ENCODE measurements around the gene PACRG. TPM values are rescaled to one million over a fixed set of nuclear protein-coding genes. Genes with fewer than 3 reads are reported as not detected.

Gene PACRG
- total RNA-seq, 4 donors from 2014 or later: 1.5 to 10.4 (median 2.1) TPM

- 62 to 65% methylated on average over 9 of the region's 9 CpGs for WGBS, 2 donors
- peaks cover 0 to 26% (median 5%) of the 10 kb centered on the region in 4 donors for H3K4me1 ChIP-seq
- H3K27me3 ChIP-seq: no peaks in the 10 kb centered on the region
- no peaks in the 10 kb centered on the region for H3K36me3 ChIP-seq
- TF ChIP-seq CTCF (IDR thresholded peaks at IDR 0.05) (no peak), POLR2A (IDR thresholded peaks at IDR 0.05) (no peak), EP300 (IDR thresholded peaks at IDR 0.05) (no peak)
- no peaks in the 10 kb centered on the region for H3K9me3 ChIP-seq
- no peak for DNase-seq (ENCODE audit: low spot score in 2 of 2)
- no peak overlapping the region for H3K4me3 ChIP-seq
- peak overlapping the region in 2 of 4 donors; percentile 83 to 89 for H3K27ac ChIP-seq
Observed at GRCh38 chr6:162852840-162853577, 125.2 kb downstream of the PACRG start.

GRCh38 chr6:162854228-162854627 lies 126.5 kb downstream of the PACRG start:
- no peaks in the 10 kb centered on the region for H3K27me3 ChIP-seq
- no peaks in the 10 kb centered on the region for H3K9me3 ChIP-seq
- no peak for TF ChIP-seq EP300 (IDR thresholded peaks at IDR 0.05)
- TF ChIP-seq POLR2A (IDR thresholded peaks at IDR 0.05): no peak
- no peak for TF ChIP-seq CTCF (IDR thresholded peaks at IDR 0.05)
- no peaks in the 10 kb centered on the region for H3K36me3 ChIP-seq
- 88 to 93% methylated on average over 1 of the region's 1 CpG for WGBS, 2 donors
- no peak overlapping the region for H3K4me3 ChIP-seq
- H3K4me1 ChIP-seq: peaks cover 0 to 18% (median 5%) of the 10 kb centered on the region in 4 donors
- H3K27ac ChIP-seq: peak overlapping the region in 2 of 4 donors; percentile 83 to 89
- DNase-seq (ENCODE audit: low spot score in 2 of 2): no peak

- DNase-seq (ENCODE audit: low spot score in 2 of 2): no peak
- Histone ChIP-seq H3K36me3 (no peaks in the 10 kb centered on the region), H3K4me1 (peaks cover 0 to 18% (median 5%) of the 10 kb centered on the region in 4 donors), H3K9me3 (no peaks in the 10 kb centered on the region), H3K4me3 (no peak overlapping the region), H3K27me3 (no peaks in the 10 kb centered on the region), H3K27ac (peak overlapping the region in 3 of 4 donors; percentile 67 to 89 (median 83))
- 85% methylated on average over 20 of the region's 20 CpGs for WGBS, 2 donors
- TF ChIP-seq CTCF (IDR thresholded peaks at IDR 0.05) (no peak), EP300 (IDR thresholded peaks at IDR 0.05) (no peak), POLR2A (IDR thresholded peaks at IDR 0.05) (no peak)
Observed at GRCh38 chr6:162854734-162855191, 127.0 kb downstream of the PACRG start.

- H3K4me3 ChIP-seq: peak overlapping the region in 1 of 4 donors; percentile 24
- DNase-seq (ENCODE audit: low spot score in 2 of 2): peak in 1 of 2 donors; percentile 52
- peak overlapping the region; percentile 58 to 89 (median 75) for H3K27ac ChIP-seq
- TF ChIP-seq EP300 (IDR thresholded peaks at IDR 0.05): peak in 1 of 2 donors; percentile 90
- TF ChIP-seq CTCF (IDR thresholded peaks at IDR 0.05): peak; percentile 37 to 72 (median 56)
- no peak for TF ChIP-seq POLR2A (IDR thresholded peaks at IDR 0.05)
- no peaks in the 10 kb centered on the region for H3K9me3 ChIP-seq
- no peaks in the 10 kb centered on the region for H3K27me3 ChIP-seq
- 6 to 9% methylated on average over 7 of the region's 7 CpGs for WGBS, 2 donors
- H3K36me3 ChIP-seq: no peaks in the 10 kb centered on the region
- peaks cover 0 to 18% (median 5%) of the 10 kb centered on the region in 4 donors for H3K4me1 ChIP-seq
Observed at GRCh38 chr6:162856885-162857284, 129.1 kb downstream of the PACRG start.

GRCh38 chr6:162857326-162857725 lies 129.6 kb downstream of the PACRG start:
- WGBS, 2 donors: 21 to 26% methylated on average over 2 of the region's 2 CpGs
- no peak for TF ChIP-seq CTCF (IDR thresholded peaks at IDR 0.05)
- no peak for TF ChIP-seq EP300 (IDR thresholded peaks at IDR 0.05)
- no peak for TF ChIP-seq POLR2A (IDR thresholded peaks at IDR 0.05)

More at GRCh38 chr6:162857326-162857725, 129.6 kb downstream of the PACRG start:
- H3K4me3 ChIP-seq: peak overlapping the region in 1 of 4 donors; percentile 24
- no peaks in the 10 kb centered on the region for H3K9me3 ChIP-seq
- H3K27me3 ChIP-seq: no peaks in the 10 kb centered on the region
- peak overlapping the region; percentile 58 to 89 (median 75) for H3K27ac ChIP-seq
- no peak for DNase-seq (ENCODE audit: low spot score in 2 of 2)
- H3K36me3 ChIP-seq: no peaks in the 10 kb centered on the region
- H3K4me1 ChIP-seq: peaks cover 0 to 14% (median 5%) of the 10 kb centered on the region in 4 donors
